SK-N-SH (cell line): ENCODE results near the gene PHEX.

ENCODE experiments used
- CTCF ChIP-seq: fragments of 200-600 bp; sonication (generic); IDR thresholded peaks from 2 replicates; pipeline ENCODE4 v1.6.1; 2017; ENCODE audit warnings: antibody characterized with exemption, mild to moderate bottlenecking, moderate library complexity
- EZH2phosphoT487 ChIP-seq: fragments of 200-600 bp; sonication (generic); IDR thresholded peaks from 2 replicates; pipeline ENCODE4 v1.6.1; 2017; ENCODE audit warnings: low read depth, mixed run types, mild to moderate bottlenecking, antibody characterized with exemption, moderate library complexity, borderline replicate concordance
- MXI1 ChIP-seq: IDR thresholded peaks from 2 replicates; pipeline ENCODE4 v1.6.1; 2012; ENCODE audit warnings: mild to moderate bottlenecking, low read depth, low read length, improper control_type of control experiment
- REST ChIP-seq: IDR thresholded peaks from 2 replicates; pipeline ENCODE4 v1.6.1; 2012; ENCODE audit warnings: mild to moderate bottlenecking, low read depth, low read length, moderate library complexity
- RFX5 ChIP-seq: IDR thresholded peaks from 2 replicates; pipeline ENCODE4 v1.6.1; 2012; ENCODE audit warnings: mild to moderate bottlenecking, improper control_type of control experiment, low read length
- USF1 ChIP-seq: IDR thresholded peaks from 2 replicates; pipeline ENCODE4 v1.4.0; 2012; ENCODE audit warnings: low read depth, borderline replicate concordance
- TF ChIP-seq, protein P1 (sequence below): IDR thresholded peaks from 2 replicates; pipeline ENCODE4 v1.4.0; 2012; ENCODE audit warnings: low read depth

DNA sequence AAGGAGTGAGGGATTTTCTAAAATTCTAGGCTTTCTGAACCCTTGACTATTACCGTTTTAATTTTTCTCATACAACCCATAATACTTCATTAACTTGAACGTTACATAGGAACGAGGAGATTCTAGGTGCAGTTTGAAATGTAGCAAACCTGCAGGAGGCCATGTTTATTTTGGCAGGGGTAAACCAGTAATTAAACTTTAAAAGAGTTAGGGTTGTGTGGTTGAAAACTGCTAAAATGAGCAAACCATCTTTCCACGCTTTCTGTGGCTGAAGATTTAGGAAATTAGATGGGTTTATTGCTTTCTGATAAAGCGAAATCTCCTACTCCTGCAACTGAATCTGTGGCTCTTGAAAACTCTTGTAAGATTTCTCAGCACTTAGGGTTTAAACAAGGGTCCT, 1.7 kb downstream of the PHEX start:
- TF ChIP-seq CTCF: no peak
- no peak for TF ChIP-seq USF1
- TF ChIP-seq, protein P1, sequence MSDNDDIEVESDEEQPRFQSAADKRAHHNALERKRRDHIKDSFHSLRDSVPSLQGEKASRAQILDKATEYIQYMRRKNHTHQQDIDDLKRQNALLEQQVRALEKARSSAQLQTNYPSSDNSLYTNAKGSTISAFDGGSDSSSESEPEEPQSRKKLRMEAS: no peak
- no peak for TF ChIP-seq EZH2phosphoT487
- TF ChIP-seq RFX5: no peak
- no peak for TF ChIP-seq REST
- no peak for TF ChIP-seq MXI1
